Skin of body (tissue), 2 donors: ENCODE data around the gene MAPK4. TPM values are rescaled to one million over a fixed set of nuclear protein-coding genes. Genes with fewer than 3 reads are reported as not detected.

ENCODE experiments used
- DNase-seq: peaks from one replicate; lab custom pipeline; 2025; lab: John Stamatoyannopoulos, UW
- total RNA-seq: library from RNA; depleted of rRNA; stranded (reverse); fragments of >200 nt; gene quantifications from one replicate; pipeline ENCODE4 v1.2.3, GENCODE V29; 2014

The MAPK4 gene
- total RNA-seq, 1 donor from 2014 or later, result 1.8 TPM

GRCh38 chr18:50653402-50654093, 93.7 kb downstream of the MAPK4 start:
- no peak for DNase-seq

- no peak for DNase-seq
Measured at GRCh38 chr18:50654211-50654610, 94.3 kb downstream of the MAPK4 start.

- DNase-seq, result no peak
Measured at GRCh38 chr18:50654658-50655550, 95.0 kb downstream of the MAPK4 start.

GRCh38 chr18:50656396-50656795, 96.5 kb downstream of the MAPK4 start:
- DNase-seq, result no peak

GRCh38 chr18:50656841-50657470, 97.1 kb downstream of the MAPK4 start:
- no peak for DNase-seq

GRCh38 chr18:50658601-50659000, 98.7 kb downstream of the MAPK4 start:
- DNase-seq, result no peak

GRCh38 chr18:50659091-50660003, 99.5 kb downstream of the MAPK4 start:
- DNase-seq, result no peak

- no peak for DNase-seq
Measured at GRCh38 chr18:50661013-50661412, 101.1 kb downstream of the MAPK4 start.

GRCh38 chr18:50662177-50662576, 102.3 kb downstream of the MAPK4 start:
- DNase-seq, result no peak

- DNase-seq, result no peak
Measured at GRCh38 chr18:50662775-50663383, 103.0 kb downstream of the MAPK4 start.

GRCh38 chr18:50663626-50664441, 103.9 kb downstream of the MAPK4 start:
- DNase-seq, result no peak

GRCh38 chr18:50665015-50665414, 105.1 kb downstream of the MAPK4 start:
- no peak for DNase-seq

- no peak for DNase-seq
Measured at GRCh38 chr18:50665519-50665918, 105.6 kb downstream of the MAPK4 start.

GRCh38 chr18:50666536-50666935, 106.6 kb downstream of the MAPK4 start:
- no peak for DNase-seq

GRCh38 chr18:50671376-50671775, 111.5 kb downstream of the MAPK4 start:
- no peak for DNase-seq

- DNase-seq, result no peak
Measured at GRCh38 chr18:50674307-50674980, 114.6 kb downstream of the MAPK4 start.

GRCh38 chr18:50675043-50675442, 115.2 kb downstream of the MAPK4 start:
- DNase-seq, result no peak

GRCh38 chr18:50678651-50679050, 118.8 kb downstream of the MAPK4 start:
- no peak for DNase-seq

- no peak for DNase-seq
Measured at GRCh38 chr18:50679056-50679455, 119.2 kb downstream of the MAPK4 start.
